ENCODE results near the gene HRNR.

Gene HRNR

GRCh38 chr1:152188673-152189591 lies 35.1 kb downstream of the HRNR start:
- DNase-seq = peak; percentile 93

GRCh38 chr1:152186556-152187285 lies 37.3 kb downstream of the HRNR start:
- no peak for DNase-seq

- DNase-seq = peak; percentile 55
Measured at GRCh38 chr1:152185544-152186391, 38.2 kb downstream of the HRNR start.

GRCh38 chr1:152182944-152183361 lies 41.0 kb downstream of the HRNR start:
- no peak for DNase-seq

- no peak for DNase-seq
Measured at GRCh38 chr1:152182431-152182830, 41.6 kb downstream of the HRNR start.

GRCh38 chr1:152179566-152179965 lies 44.4 kb downstream of the HRNR start:
- DNase-seq = no peak

GRCh38 chr1:152170287-152170905 lies 53.6 kb downstream of the HRNR start:
- DNase-seq = no peak

- DNase-seq = no peak
Measured at GRCh38 chr1:152169366-152170025, 54.5 kb downstream of the HRNR start.

- DNase-seq = no peak
Measured at GRCh38 chr1:152168535-152168868, 55.5 kb downstream of the HRNR start.

- DNase-seq = no peak
Measured at GRCh38 chr1:152167835-152168534, 56.0 kb downstream of the HRNR start.

- DNase-seq = no peak
Measured at GRCh38 chr1:152166966-152167365, 57.0 kb downstream of the HRNR start.

- DNase-seq = no peak
Measured at GRCh38 chr1:152165286-152166077, 58.5 kb downstream of the HRNR start.

- no peak for DNase-seq
Measured at GRCh38 chr1:152164517-152165136, 59.4 kb downstream of the HRNR start.

GRCh38 chr1:152162792-152163463 lies 61.1 kb downstream of the HRNR start:
- no peak for DNase-seq

Measured in activated CD8-positive, alpha-beta memory T cell treated with anti-CD3 and anti-CD28 coated beads, Interleukin-2, amount 50 U/mL, for 48 hours (primary cell).